Measurements from ENCODE around the gene PLCB2.

Gene PLCB2

GRCh38 chr15:40280260-40281056 lies 27.3 kb downstream of the PLCB2 start:
- no peak for DNase-seq (ENCODE audit: low read depth)
- H3K4me3 ChIP-seq (ENCODE audit: low read depth, low read length) = no peak overlapping the region
- TF ChIP-seq CTCF (IDR thresholded peaks at IDR 0.05; ENCODE audit: control insufficient read depth, extremely low read depth, insufficient read depth) = no peak

GRCh38 chr15:40279437-40280141 lies 28.1 kb downstream of the PLCB2 start:
- DNase-seq (ENCODE audit: low read depth) = no peak
- no peak overlapping the region for H3K4me3 ChIP-seq (ENCODE audit: low read depth, low read length)
- peak; percentile 98 for TF ChIP-seq CTCF (IDR thresholded peaks at IDR 0.05; ENCODE audit: control insufficient read depth, extremely low read depth, insufficient read depth)

GRCh38 chr15:40278026-40278425 lies 29.7 kb downstream of the PLCB2 start:
- H3K4me3 ChIP-seq (ENCODE audit: low read depth, low read length) = no peak overlapping the region
- no peak for DNase-seq (ENCODE audit: low read depth)
- TF ChIP-seq CTCF (IDR thresholded peaks at IDR 0.05; ENCODE audit: control insufficient read depth, extremely low read depth, insufficient read depth) = no peak

GRCh38 chr15:40277471-40277870 lies 30.3 kb downstream of the PLCB2 start:
- no peak overlapping the region for H3K4me3 ChIP-seq (ENCODE audit: low read depth, low read length)
- no peak for TF ChIP-seq CTCF (IDR thresholded peaks at IDR 0.05; ENCODE audit: control insufficient read depth, extremely low read depth, insufficient read depth)
- no peak for DNase-seq (ENCODE audit: low read depth)

- TF ChIP-seq CTCF (IDR thresholded peaks at IDR 0.05; ENCODE audit: control insufficient read depth, extremely low read depth, insufficient read depth) = no peak
- H3K4me3 ChIP-seq (ENCODE audit: low read depth, low read length) = no peak overlapping the region
These were observed 30.8 kb downstream of the PLCB2 start for GRCh38 chr15:40276927-40277326.

GRCh38 chr15:40275954-40276353 lies 31.8 kb downstream of the PLCB2 start:
- DNase-seq (ENCODE audit: low read depth) = no peak
- no peak for TF ChIP-seq CTCF (IDR thresholded peaks at IDR 0.05; ENCODE audit: control insufficient read depth, extremely low read depth, insufficient read depth)
- H3K4me3 ChIP-seq (ENCODE audit: low read depth, low read length) = no peak overlapping the region

More at GRCh38 chr15:40276927-40277326, 30.8 kb downstream of the PLCB2 start:
- no peak for DNase-seq (ENCODE audit: low read depth)

All from LNCaP clone FGC (cell line).